K562 (cell line): ENCODE results near the gene NALCN. TPM values are rescaled to one million over a fixed set of nuclear protein-coding genes. Genes with fewer than 3 reads are reported as not detected.

Experiments used
- ATAC-seq: fragments of 200-7000 bp; cut with Tn5 transposase; 3 replicates; pipeline ENCODE4 v1.9.1; 2020; ENCODE audit warnings: moderate library complexity
- BruUV-seq: library from RNA; stranded (reverse); fragments of 400-500 nt; replicated peaks from 2 replicates; lab custom pipeline; 2021; lab: Mats Ljungman, UMichigan
- CTCF ChIA-PET: fragments of 300-600 bp; formaldehyde crosslinking; extraction: SDS; loops from one replicate; lab custom pipeline; 2021; ENCODE audit warnings: low intra/inter-chr PET ratio; lab: Yijun Ruan, JAX
- POLR2A ChIA-PET: fragments of 300-600, 350-650 bp; sonication (Branson Sonifier 250); formaldehyde crosslinking; extraction: SDS; loops from one replicate; lab custom pipeline; 2021; ENCODE audit warnings: antibody characterized with exemption, inconsistent platforms; lab: Yijun Ruan, JAX
- DNase-seq, 4 experiments: peaks; one replicate each; pipeline versions ENCODE4 v3.0.0 to v3.0.0-alpha.2; 2011 to 2018; ENCODE audit warnings: low spot score in 3 of 4, mixed read lengths in 3 of 4; ENCODE audit errors: extremely low read depth in 1 of 4
- FAIRE-seq: peaks from 2 replicates; lab custom pipeline; 2011; peaks lifted over from hg19 to GRCh38; lab: Jason Lieb, UNC
- H2AFZ ChIP-seq: 2 replicates; pipeline ENCODE4 v1.6.0; 2011; ENCODE audit warnings: low read depth, low read length, control low read depth, inconsistent platforms
- H3K27ac ChIP-seq: fragments of 200-600 bp; 3 replicates; pipeline ENCODE4 v1.8.0; 2011; ENCODE audit warnings: low read depth, mild to moderate bottlenecking, control low read depth, inconsistent platforms, low read length, moderate library complexity, mixed read lengths; ENCODE audit errors: extremely low read depth
- H3K27me3 ChIP-seq, 2 experiments: fragments of 300-600 bp in 1 of 2; 2 replicates in 1 of 2; 3 replicates in 1 of 2; pipeline versions ENCODE4 v1.6.0 to v1.8.0; 2011; ENCODE audit warnings: inconsistent platforms in 2 of 2, low read length in 2 of 2, mild to moderate bottlenecking in 1 of 2, mixed read lengths in 1 of 2, moderate library complexity in 1 of 2; ENCODE audit not compliant: control insufficient read depth in 2 of 2, insufficient read depth in 2 of 2
- H3K36me3 ChIP-seq: fragments of 300-600 bp; 3 replicates; pipeline ENCODE4 v1.8.0; 2011; ENCODE audit warnings: mild to moderate bottlenecking, low read length, inconsistent platforms; ENCODE audit not compliant: control insufficient read depth, insufficient read depth
- H3K4me1 ChIP-seq, 2 experiments: fragments of 200-600 bp in 1 of 2; replicated peaks in 1 of 2; 2 replicates in 1 of 2; 3 replicates in 1 of 2; pipeline versions ENCODE4 v1.5.1 to v1.8.0; 2011; ENCODE audit warnings: inconsistent platforms in 2 of 2, low read length in 2 of 2, mild to moderate bottlenecking in 1 of 2, mixed read lengths in 1 of 2, moderate library complexity in 1 of 2; ENCODE audit not compliant: control insufficient read depth in 2 of 2, insufficient read depth in 2 of 2
- H3K4me2 ChIP-seq: 2 replicates; pipeline ENCODE4 v1.6.1; 2011; ENCODE audit warnings: low read length, control low read depth, inconsistent platforms, mixed read lengths; ENCODE audit not compliant: insufficient read depth
- H3K4me3 ChIP-seq: fragments of 200-600 bp; sonication (generic), shearing (Covaris generic); 2 replicates; pipeline ENCODE4 v1.5.1; 2016; ENCODE audit warnings: control low read depth, inconsistent platforms
- H3K79me2 ChIP-seq: fragments of 200-600 bp; 3 replicates; pipeline ENCODE4 v1.8.0; 2011; ENCODE audit warnings: low read length, inconsistent platforms; ENCODE audit not compliant: control insufficient read depth, insufficient read depth
- H3K9ac ChIP-seq, 2 experiments: 2 replicates each; pipeline versions ENCODE4 v1.6.0 to v1.6.1; 2011; ENCODE audit warnings: low read depth in 2 of 2, low read length in 2 of 2, control low read depth in 1 of 2, inconsistent platforms in 1 of 2, mild to moderate bottlenecking in 1 of 2, mixed read lengths in 1 of 2; ENCODE audit not compliant: insufficient read depth in 1 of 2
- H3K9me1 ChIP-seq: one replicate; pipeline ENCODE4 v1.6.0; 2011; ENCODE audit warnings: inconsistent platforms, mild to moderate bottlenecking, low read length, moderate library complexity; ENCODE audit not compliant: control insufficient read depth, insufficient read depth
- H3K9me3 ChIP-seq: replicated peaks from 2 replicates; pipeline ENCODE4 v1.5.1; 2011; ENCODE audit warnings: low read depth, low read length, inconsistent platforms; ENCODE audit not compliant: control insufficient read depth, insufficient read depth
- H4K20me1 ChIP-seq: replicated peaks from 2 replicates; pipeline ENCODE4 v1.6.1; 2011; ENCODE audit warnings: low read length, inconsistent platforms, mixed read lengths; ENCODE audit not compliant: control insufficient read depth, insufficient read depth
- CBFA2T3 ChIP-seq: fragments of 450-650 bp; IDR thresholded peaks from 2 replicates; pipeline ENCODE4 v1.6.1; 2017
- NCOA1 ChIP-seq: fragments of 450-650 bp; IDR thresholded peaks from 2 replicates; pipeline ENCODE4 v1.6.1; 2016; ENCODE audit warnings: low read depth
- NCOA2 ChIP-seq, 2 experiments: fragments of 450-650 bp; IDR thresholded peaks; 2 replicates each; pipeline ENCODE4 v1.6.1; 2018; ENCODE audit warnings: mild to moderate bottlenecking in 2 of 2, moderate library complexity in 1 of 2; ENCODE audit not compliant: partially characterized antibody in 2 of 2
- NUFIP1 ChIP-seq: fragments of 450-650 bp; IDR thresholded peaks from 2 replicates; pipeline ENCODE4 v1.6.1; 2018; ENCODE audit not compliant: partially characterized antibody
- RAD21 ChIP-seq, 2 experiments: fragments of 250-450 bp in 1 of 2; fragments of 450-650 bp in 1 of 2; sonication (Bioruptor Pico) in 1 of 2; formaldehyde crosslinking in 1 of 2; IDR thresholded peaks in 1 of 2; conservative IDR thresholded peaks in 1 of 2; 2 replicates each; pipeline versions ENCODE4 v1.4.0 to v1.8.0; 2020 to 2022; ENCODE audit warnings: mild to moderate bottlenecking in 2 of 2, moderate library complexity in 1 of 2
- SMARCC2 ChIP-seq: fragments of 450-650 bp; IDR thresholded peaks from 2 replicates; pipeline ENCODE4 v1.6.1; 2017; ENCODE audit warnings: antibody characterized with exemption, moderate library complexity, mild to moderate bottlenecking, low read depth
- TGIF2 ChIP-seq: sonication (generic); formaldehyde crosslinking; IDR thresholded peaks from 2 replicates; pipeline ENCODE4 v1.8.1; 2022; ENCODE audit warnings: mild to moderate bottlenecking, missing genetic modification reagents, moderate library complexity
- ZNF224 ChIP-seq: sonication (generic); formaldehyde crosslinking; IDR thresholded peaks from 2 replicates; pipeline ENCODE4 v1.8.0; 2022; ENCODE audit warnings: mild to moderate bottlenecking, missing genetic modification reagents
- ZNF561 ChIP-seq: fragments of 450-650 bp; formaldehyde crosslinking; conservative IDR thresholded peaks from 2 replicates; pipeline ENCODE4 v1.4.0; 2020; ENCODE audit warnings: mild to moderate bottlenecking, moderate library complexity
- WGBS: fragments of 100-300 bp; shearing (Covaris generic); methylation state at CpG from one replicate; pipeline ENCODE4 v1.1.6; 2016; ENCODE audit warnings: low coverage, mixed read lengths; ENCODE audit not compliant: insufficient coverage; ENCODE audit errors: missing lambda C conversion rate; 5-methylcytosine and 5-hydroxymethylcytosine counted together
- in situ Hi-C: fragments of 300-500 bp; cut with MboI; formaldehyde crosslinking; loops from 4 replicates; pipeline ENCODE4 v1.15.0; 2018; ENCODE audit warnings: inconsistent platforms, mixed read lengths
- intact Hi-C: fragments of 100-400 bp; cut with micrococcal nuclease; formaldehyde crosslinking; loops from 2 replicates; pipeline ENCODE4 v1.14.2; 2022
- polyA plus RNA-seq, 8 experiments: library from polyadenylated mRNA; depleted of rRNA in 4 of 8; stranded (reverse) in 5 of 8; unstranded in 3 of 8; fragments of >200 nt; fragmentation: Nextera tagmentation in 2 of 8; fragmentation: Illumina TruSeq in 1 of 8; extraction: Ambion mirVana in 2 of 8; extraction: Trizol in 1 of 8; gene quantifications; 2 replicates each; pipeline versions ENCODE4 v1.2.1 to v1.2.3, GENCODE V29; 2011 to 2014; ENCODE audit warnings: inconsistent platforms in 1 of 8, missing spikeins in 1 of 8
- total RNA-seq, 7 experiments: library from RNA; depleted of rRNA in 6 of 7; stranded (reverse); fragments of >200 nt in 6 of 7; fragmentation: Illumina TruSeq in 2 of 7; extraction: Trizol in 2 of 7; gene quantifications; 2 replicates each; pipeline versions ENCODE4 v1.2.1 to v1.2.3, GENCODE V29; 2011 to 2021; ENCODE audit warnings: low replicate concordance in 1 of 7

Gene NALCN
- total and polyA plus RNA-seq, 9 of the 15 experiments (the other 6 are each of a cell fraction or from before 2014, with no cell fraction given), result not detected

DNA sequence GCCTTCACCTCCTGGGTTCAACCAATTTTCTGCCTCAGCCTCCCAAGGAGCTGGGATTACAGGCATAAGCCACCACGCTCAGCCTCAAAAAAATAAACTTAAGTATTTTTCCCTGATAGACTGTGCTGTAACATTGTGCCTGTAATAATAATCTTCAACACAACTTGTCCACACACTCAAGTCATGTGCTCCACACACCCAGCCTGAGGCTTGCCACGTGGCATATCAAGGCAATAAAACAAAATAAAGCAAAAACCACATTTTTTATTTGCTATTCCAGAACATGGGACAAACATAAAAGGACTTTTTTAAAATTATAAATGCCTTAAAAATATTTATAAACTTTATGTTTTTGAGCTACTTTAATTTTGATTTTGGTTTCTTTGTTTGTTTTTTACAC, 115.8 kb downstream of the NALCN start:
- Histone ChIP-seq H3K9ac (no peak overlapping the region), H3K4me2 (no peak overlapping the region), H3K79me2 (no peaks in the 10 kb centered on the region), H3K9me1 (no peaks in the 10 kb centered on the region), H3K4me3 (no peak overlapping the region), H3K27me3 (no peaks in the 10 kb centered on the region)
- POLR2A ChIA-PET, result no interaction called here
- no peak for FAIRE-seq
- no peak for DNase-seq
- whole genome bisulfite sequencing, result 0% methylated on average over 2 of the region's 2 CpGs
- ATAC-seq, result no peak
- TF ChIP-seq CBFA2T3 (no peak), RAD21 (CRISPR knock-in tag; conservative IDR thresholded peaks at IDR 0.05 in 1 of 2, IDR thresholded peaks at IDR 0.05 in 1 of 2) (no peak), NCOA2 (IDR thresholded peaks at IDR 0.05; ENCODE audit: partially characterized antibody in 2 of 2) (no peak), SMARCC2 (no peak), TGIF2 (CRISPR knock-in tag) (no peak), ZNF561 (CRISPR knock-in tag) (no peak), NCOA1 (no peak), ZNF224 (CRISPR knock-in tag) (no peak), NUFIP1 (no peak)
- TF ChIP-seq, all 486 proteins: peak for 0
- Histone ChIP-seq H4K20me1 (no peaks in the 10 kb centered on the region), H3K9me3 (no peaks in the 10 kb centered on the region), H2AFZ (no peak overlapping the region), H3K4me1 (no peaks in the 10 kb centered on the region), H3K36me3 (no peaks in the 10 kb centered on the region), H3K27ac (no peak overlapping the region)
- CTCF ChIA-PET, result no interaction called here
- in situ Hi-C loops, result no loop called here
- no TSS peak for BruUV-seq
- intact Hi-C loops, result no loop called here
